Bronchial epithelial cell (primary cell): ENCODE data around the gene KRTAP4-6. TPM values are rescaled to one million over a fixed set of nuclear protein-coding genes. Genes with fewer than 3 reads are reported as not detected.
"Not testable (repeated sequence)": the region's sequence is repeated elsewhere in the genome, so short reads cannot be mapped to it uniquely, and the experiment has no call there.

Experiments
- DNase-seq: peaks from one replicate; pipeline ENCODE4 v3.0.0-alpha.2; 2010; ENCODE audit warnings: low read depth
- FAIRE-seq: peaks from 2 replicates; lab custom pipeline; 2011; peaks lifted over from hg19 to GRCh38; lab: Jason Lieb, UNC
- H3K27me3 ChIP-seq: 2 replicates; pipeline ENCODE4 v1.5.1; 2011; ENCODE audit warnings: low read length; ENCODE audit not compliant: control insufficient read depth, insufficient read depth
- H3K36me3 ChIP-seq: 2 replicates; pipeline ENCODE4 v1.5.1; 2011; ENCODE audit warnings: low read length; ENCODE audit not compliant: control insufficient read depth, insufficient read depth
- H3K4me3 ChIP-seq: 2 replicates; pipeline ENCODE4 v1.5.1; 2011; ENCODE audit warnings: mild to moderate bottlenecking, low read depth, low read length, control low read depth
- total RNA-seq: library from RNA; depleted of rRNA; stranded (reverse); fragments of >200 nt; gene quantifications from 2 replicates; pipeline ENCODE4 v1.2.1, GENCODE V29; 2014
- TF ChIP-seq, protein P1 (sequence below): IDR thresholded peaks from 2 replicates; pipeline ENCODE4 v1.5.1; 2011; ENCODE audit warnings: mild to moderate bottlenecking, moderate library complexity, low read length, control low read depth, inconsistent platforms; ENCODE audit not compliant: insufficient read depth, severe bottlenecking

KRTAP4-6 gene
- total RNA-seq, 1 donor from 2014 or later = not detected

- no peaks in the 10 kb centered on the region for H3K36me3 ChIP-seq
- TF ChIP-seq, protein P1, sequence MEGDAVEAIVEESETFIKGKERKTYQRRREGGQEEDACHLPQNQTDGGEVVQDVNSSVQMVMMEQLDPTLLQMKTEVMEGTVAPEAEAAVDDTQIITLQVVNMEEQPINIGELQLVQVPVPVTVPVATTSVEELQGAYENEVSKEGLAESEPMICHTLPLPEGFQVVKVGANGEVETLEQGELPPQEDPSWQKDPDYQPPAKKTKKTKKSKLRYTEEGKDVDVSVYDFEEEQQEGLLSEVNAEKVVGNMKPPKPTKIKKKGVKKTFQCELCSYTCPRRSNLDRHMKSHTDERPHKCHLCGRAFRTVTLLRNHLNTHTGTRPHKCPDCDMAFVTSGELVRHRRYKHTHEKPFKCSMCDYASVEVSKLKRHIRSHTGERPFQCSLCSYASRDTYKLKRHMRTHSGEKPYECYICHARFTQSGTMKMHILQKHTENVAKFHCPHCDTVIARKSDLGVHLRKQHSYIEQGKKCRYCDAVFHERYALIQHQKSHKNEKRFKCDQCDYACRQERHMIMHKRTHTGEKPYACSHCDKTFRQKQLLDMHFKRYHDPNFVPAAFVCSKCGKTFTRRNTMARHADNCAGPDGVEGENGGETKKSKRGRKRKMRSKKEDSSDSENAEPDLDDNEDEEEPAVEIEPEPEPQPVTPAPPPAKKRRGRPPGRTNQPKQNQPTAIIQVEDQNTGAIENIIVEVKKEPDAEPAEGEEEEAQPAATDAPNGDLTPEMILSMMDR = no peak
- FAIRE-seq (no peak), DNase-seq (no peak)
- H3K27me3 ChIP-seq = no peaks in the 10 kb centered on the region
- no peak overlapping the region for H3K4me3 ChIP-seq
Observed at GRCh38 chr17:41150026-41150425, 9.7 kb upstream of the KRTAP4-6 start.

GRCh38 chr17:41149652-41149985 is 9.3 kb upstream of the KRTAP4-6 start, which contains the start of gene KRTAP4-5:
TSS of gene KRTAP4-5 (minus strand) at chr17:41149825. CDS start at chr17:41149767, 58 bp downstream.
- TF ChIP-seq, protein P1 = no peak
- H3K36me3 ChIP-seq = no peaks in the 10 kb centered on the region
- no peak within 1 kb of the TSS for H3K4me3 ChIP-seq
- no peaks in the 10 kb centered on the region for H3K27me3 ChIP-seq
- FAIRE-seq = no peak
- DNase-seq = no peak

GRCh38 chr17:41148971-41149651 is 8.8 kb upstream of the KRTAP4-6 start:
- DNase-seq, H3K36me3 ChIP-seq, H3K27me3 ChIP-seq, H3K4me3 ChIP-seq: not testable (repeated sequence)
- peak; percentile 36 for FAIRE-seq

DNA sequence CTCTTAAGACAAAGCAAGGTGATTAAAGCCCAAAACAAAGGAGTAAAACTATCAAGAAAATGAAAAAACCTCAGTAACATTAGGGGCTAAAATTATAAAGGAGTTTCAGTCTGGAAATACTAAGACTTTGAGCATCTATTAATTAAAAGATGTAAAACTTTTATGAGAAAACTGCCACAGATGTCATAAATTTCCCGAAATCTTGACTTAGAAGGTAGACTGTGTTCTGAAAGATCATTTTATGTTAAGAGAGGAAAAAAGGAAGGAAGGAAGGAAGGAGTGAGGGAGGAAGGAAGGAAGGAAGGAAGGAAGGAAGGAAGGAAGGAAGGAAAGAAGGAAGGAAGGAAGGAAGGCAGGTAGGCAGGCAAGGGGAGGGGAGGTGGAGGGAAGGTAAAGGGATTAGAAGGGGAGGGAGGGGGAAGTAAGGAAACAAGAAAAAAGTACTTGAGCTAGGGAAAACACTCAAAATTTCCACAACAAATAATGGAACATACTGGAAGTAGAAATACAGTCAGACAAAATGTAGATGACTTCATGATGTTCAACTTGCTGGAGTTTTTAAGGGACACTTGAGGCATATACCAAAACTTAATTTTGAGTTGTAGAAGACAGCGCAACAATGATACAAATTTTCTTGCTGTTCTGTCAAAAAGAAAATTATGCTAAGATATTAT is 7.3 kb upstream of the KRTAP4-6 start:
- no peak for FAIRE-seq
- TF ChIP-seq, protein P1 = no peak
- no peaks in the 10 kb centered on the region for H3K36me3 ChIP-seq

GRCh38 chr17:41145261-41145660 is 4.9 kb upstream of the KRTAP4-6 start:
- no peak for FAIRE-seq
- DNase-seq = no peak
- no peaks in the 10 kb centered on the region for H3K27me3 ChIP-seq
- TF ChIP-seq, protein P1 = no peak
- no peaks in the 10 kb centered on the region for H3K36me3 ChIP-seq
- no peak overlapping the region for H3K4me3 ChIP-seq

More for the DNA sequence above, 7.3 kb upstream of the KRTAP4-6 start:
- Histone ChIP-seq H3K4me3 (no peak overlapping the region), H3K27me3 (no peaks in the 10 kb centered on the region)
- DNase-seq = no peak

GRCh38 chr17:41144846-41145245 is 4.5 kb upstream of the KRTAP4-6 start:
- DNase-seq (no peak), FAIRE-seq (no peak)
- TF ChIP-seq, protein P1 = no peak
- no peaks in the 10 kb centered on the region for H3K27me3 ChIP-seq
- H3K36me3 ChIP-seq = no peaks in the 10 kb centered on the region
- no peak overlapping the region for H3K4me3 ChIP-seq
